Purkinje cell (primary cell): ENCODE measurements around the gene ZNF519. TPM values are rescaled to one million over a fixed set of nuclear protein-coding genes. Genes with fewer than 3 reads are reported as not detected.

Experiments
- polyA plus RNA-seq: library from polyadenylated mRNA; unstranded; fragments of >200 nt; fragmentation: Nextera tagmentation; gene quantifications from 2 replicates; pipeline ENCODE4 v1.2.1, GENCODE V29; 2014

ZNF519 gene
- polyA plus RNA-seq: 9.4 and 19.5 TPM in 2 replicates

GRCh38 chr18:14132271-14132700 lies at the start of gene ZNF519:
Gene ZNF519, minus strand, starts transcription at chr18:14132435. Its CDS starts 158 bp downstream, at chr18:14132277.

Other genes starting within 250 kb of the ZNF519 start
- not detected in 2 replicates for gene MC2R, start 216.9 kb downstream of the ZNF519 start, polyA plus RNA-seq